Putamen (tissue), 1 donor: ENCODE measurements around the gene FAM222B.

ENCODE experiments used
- DNase-seq: peaks from one replicate; pipeline ENCODE4 v3.0.0-alpha.2; 2016; ENCODE audit warnings: low spot score

FAM222B gene

DNA sequence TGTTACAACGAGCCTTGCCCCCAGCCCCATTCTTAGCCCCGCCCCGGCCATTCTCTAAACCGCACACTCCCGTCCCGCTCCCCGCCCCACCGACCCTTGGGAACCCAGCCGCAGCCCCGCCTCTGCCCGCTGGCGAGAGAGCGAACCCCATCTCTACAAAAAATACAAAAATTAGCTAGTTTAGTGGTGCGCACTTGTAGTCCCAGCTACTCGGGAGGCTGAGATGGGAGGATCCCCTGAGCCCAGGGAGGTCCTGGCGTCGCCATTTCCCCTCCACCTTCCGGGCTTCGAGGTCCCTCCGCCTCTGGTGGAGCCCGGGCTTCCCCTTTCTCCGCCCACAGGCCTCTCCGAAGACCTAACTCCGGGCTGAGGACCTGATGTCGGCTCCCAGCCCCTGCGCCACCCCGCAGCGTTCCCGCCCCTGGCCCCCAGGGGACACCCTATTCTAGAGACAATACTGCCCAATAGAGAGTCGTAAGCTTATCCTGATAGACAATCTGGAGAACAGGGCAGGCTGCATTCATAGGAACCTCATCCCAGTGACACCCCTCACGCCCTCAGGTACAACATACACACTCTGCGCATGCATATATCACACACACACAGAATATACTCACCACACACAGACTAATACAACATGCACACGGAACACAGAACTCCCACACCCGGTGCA lies 130.4 kb downstream of the FAM222B start:
- no peak for DNase-seq

DNA sequence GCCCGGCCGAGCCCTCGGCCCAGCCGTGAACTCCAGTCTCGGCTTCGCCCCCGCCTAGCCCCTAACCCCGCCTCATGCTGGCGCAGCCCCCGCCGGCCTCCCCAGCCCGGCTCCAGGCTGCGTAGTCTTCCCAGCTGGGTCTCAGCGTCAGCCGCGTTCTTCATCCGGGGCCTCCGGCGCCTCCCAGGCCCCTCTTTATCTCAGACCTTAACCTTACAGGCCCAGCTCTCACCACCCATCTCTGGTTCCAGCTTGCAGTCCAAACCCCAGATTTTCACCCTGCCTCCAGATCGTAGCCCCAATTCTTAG lies 130.9 kb downstream of the FAM222B start, which contains the start of gene PROCA1:
PROCA1 (minus strand) TSS at position 166 of the 309 bp plus-strand sequence. CDS start 228 bp downstream, outside the sequence.
- no peak for DNase-seq

DNA sequence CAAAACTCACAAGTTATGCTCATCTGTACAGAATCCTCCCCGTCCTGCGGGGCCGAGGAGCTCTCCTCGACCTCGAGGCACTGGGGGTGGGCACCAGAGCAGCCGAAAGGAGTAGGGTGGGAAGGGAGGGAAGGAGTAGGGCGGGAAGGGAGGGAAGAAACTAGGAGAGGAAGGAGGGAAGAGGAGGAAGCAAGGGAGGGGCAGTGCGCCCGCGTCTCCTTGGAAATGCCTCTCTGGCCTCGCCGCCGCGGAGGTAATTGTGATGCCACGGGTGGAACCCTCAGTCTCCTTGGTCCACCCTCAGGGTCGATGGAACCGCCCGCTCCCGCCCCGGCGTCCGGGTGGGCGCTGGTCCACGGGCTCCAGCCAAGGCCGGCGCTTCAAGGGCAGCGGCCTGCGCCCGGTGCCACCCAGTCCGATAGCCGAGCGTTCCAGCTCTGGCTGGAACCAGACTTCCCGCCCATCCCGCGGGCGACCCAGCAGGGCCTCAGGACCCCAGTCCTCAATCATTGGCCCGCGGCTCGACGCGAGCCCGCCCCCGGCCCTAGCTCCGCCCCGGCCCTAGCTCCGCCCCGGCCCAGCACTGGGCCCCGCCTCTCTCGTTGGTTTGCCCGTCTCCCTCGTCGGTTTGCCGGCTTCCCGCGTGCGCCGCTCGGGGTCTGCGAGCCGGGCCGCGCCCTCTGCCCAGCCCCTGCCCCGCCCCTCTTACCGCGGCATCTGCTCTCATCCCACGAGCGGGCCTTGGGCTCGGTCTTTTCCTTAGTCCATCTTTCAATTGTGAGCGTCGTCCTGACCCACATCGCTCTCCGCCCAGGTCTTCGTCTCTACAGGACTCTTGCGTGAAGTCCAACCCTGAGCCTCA lies 131.5 kb downstream of the FAM222B start:
- peak; percentile 79 for DNase-seq

DNA sequence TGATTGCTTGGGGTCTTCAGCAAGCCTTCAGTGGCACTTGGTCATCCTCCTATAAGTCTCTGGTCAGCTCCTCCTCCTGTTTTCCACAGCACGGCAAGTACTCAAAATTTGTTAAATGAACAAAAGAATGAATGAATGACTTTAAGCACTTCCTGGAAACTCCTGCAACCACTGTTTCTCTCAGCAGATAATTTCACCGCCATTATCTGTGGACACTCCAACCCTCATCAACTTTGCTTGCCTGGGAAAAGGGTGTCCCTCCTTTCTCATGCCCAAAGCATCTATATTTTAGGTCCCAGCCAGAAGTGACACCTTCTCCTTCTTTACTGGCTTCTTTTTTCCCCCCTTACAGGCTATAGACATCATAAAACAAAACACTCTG lies 135.3 kb downstream of the FAM222B start:
- DNase-seq: no peak

GRCh38 chr17:28706471-28707338 lies 135.9 kb downstream of the FAM222B start:
- DNase-seq: no peak
